Medulla oblongata (tissue), 1 donor: ENCODE measurements around the gene CWC27.
"Not testable (repeated sequence)": the region's sequence is repeated elsewhere in the genome, so short reads cannot be mapped to it uniquely, and the experiment has no call there.

Experiments
- DNase-seq: peaks from one replicate; pipeline ENCODE4 v3.0.0-alpha.2; 2015; ENCODE audit errors: extremely low spot score

The CWC27 gene

DNA sequence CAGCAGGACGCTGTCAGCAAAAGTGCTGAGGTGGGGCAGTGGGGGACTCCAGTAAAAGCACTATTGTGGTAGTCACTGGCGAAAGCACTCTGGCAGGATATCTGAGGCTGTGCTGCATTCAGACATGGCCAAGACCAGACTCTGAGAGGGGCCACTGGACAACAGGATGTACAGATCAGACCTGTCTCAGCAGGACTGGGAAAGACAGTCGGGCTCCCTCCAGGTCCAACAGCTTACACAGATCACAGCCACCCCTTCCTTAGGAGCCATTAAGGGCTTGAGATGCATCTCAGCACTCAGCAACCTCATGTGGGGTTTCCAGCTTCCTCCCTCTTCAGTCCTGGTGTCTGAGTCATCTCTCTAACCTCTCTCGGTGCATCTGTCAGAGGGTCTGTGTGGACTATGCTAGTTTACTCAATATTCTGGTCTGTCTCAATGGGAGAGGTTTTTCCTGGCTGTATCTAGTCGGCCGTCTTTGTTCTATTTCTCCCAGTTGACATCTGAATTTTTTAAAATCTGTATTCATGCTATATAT lies 154.5 kb downstream of the CWC27 start:
- DNase-seq = no peak

DNA sequence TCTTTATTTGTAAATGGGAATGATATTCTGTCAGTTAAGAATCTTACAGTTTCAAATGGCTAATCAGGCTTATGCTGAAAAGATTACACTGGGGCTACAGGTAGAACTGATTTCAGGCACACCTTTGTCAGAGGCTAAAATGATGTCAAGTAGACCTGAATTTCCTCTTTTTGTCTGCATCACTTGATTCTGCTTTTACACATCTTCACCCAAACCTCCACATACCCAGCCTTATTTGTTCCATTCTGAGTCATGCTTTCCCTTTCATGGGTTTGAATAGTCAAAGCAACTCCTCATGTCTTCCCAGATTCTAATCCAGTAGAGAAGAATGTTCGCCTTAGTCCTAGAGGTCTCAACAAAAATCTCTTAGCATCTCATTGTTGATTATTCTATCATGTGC lies 156.4 kb downstream of the CWC27 start:
- DNase-seq = no peak

DNA sequence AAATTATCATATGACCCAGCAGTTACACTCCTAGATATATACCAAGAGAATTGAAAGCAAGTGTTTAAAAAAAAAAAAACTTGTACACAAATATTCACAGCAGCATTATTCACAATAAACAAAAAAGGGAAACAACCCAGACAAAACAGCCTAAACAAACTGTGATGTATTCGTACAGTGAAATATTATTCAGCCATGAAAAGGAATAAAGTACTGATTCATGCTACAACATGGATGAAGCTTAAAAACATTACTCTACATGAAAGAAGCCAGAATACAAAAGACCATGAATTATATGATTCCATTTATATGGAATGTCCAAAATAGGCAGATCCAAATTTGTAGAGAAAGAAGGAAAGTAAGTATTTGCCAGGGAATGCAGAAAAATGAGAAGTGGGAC lies 161.1 kb downstream of the CWC27 start:
- DNase-seq = no peak

DNA sequence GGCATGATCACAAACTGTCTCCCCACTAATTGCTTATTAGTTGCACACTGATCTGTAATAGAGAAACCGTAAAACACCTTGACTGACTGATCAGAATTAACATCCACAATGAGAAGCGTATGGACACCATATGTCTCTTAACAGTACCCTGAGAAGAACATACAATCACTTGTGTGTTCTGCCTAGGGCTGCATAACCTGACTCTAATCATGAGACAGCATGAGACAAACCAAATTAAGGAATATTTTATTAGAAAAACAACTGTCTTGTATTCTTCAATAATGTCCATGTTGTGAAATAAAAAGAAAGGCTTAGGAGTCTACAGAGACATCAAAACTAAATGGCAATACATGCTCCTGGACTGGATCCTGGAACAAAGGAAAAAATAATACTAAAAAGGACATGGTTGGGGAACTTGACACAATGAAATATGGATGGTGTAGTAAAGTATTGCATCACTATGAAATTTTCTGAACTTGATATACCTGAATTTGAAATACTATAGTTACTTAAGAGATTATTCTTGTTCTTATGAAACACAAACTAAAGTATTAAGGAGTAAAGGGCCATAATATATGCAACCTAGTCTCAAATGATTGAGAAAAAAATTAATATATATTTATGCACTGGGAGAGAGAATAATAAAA lies 162.1 kb downstream of the CWC27 start:
- DNase-seq = no peak

DNA sequence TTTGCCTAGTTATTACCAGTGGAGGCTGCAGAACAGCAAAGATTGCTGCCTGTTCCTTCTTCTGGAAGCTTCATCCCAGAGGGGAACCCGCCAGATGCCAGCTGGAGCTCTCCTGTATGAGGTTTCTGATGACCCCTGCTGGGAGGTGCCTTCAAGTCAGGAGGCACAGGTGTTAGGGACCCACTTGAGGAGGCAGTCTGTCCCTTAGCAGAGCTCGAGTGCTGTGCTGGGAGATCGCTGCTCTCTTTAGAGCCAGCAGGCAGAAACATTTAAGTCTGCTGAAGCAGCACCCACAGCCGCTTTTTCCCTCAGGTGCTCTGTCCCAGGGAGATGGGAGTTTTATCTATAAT lies 170.7 kb downstream of the CWC27 start:
- DNase-seq = not testable (repeated sequence)

DNA sequence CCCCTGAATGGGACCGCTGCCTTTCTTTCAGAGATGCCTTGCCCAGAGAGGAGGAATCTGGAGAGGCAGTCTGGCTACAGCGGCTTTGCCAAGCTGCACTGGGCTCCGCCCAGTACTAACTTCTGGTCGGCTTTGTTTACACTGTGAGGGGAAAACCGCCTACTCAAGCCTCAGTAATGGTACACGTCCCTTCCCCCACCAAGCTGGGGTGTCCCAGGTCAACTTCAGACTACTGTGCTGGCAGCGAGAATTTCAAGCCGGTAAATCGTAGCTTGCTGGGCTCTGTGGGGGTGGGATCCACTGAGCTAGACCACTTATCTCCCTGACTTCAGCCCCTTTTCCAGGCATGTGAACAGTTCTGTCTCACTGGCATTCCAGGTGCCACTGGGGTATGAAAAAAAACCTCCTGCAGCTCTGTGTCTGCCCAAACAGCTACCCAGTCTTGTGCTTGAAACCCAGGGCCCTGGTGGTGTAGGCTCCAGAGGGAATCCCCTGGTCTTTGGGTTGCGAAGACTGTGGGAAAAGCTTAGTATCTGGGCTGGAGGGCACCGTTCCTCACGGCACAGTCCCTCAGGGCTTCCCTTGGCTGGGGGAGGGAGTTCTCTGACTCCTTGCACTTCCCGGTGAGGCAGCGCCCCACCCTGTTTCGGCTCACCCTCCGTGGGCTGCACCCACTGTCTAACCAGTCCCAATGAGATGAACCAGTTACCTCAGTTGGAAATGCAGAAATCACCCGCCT lies 171.2 kb downstream of the CWC27 start:
- no peak for DNase-seq

DNA sequence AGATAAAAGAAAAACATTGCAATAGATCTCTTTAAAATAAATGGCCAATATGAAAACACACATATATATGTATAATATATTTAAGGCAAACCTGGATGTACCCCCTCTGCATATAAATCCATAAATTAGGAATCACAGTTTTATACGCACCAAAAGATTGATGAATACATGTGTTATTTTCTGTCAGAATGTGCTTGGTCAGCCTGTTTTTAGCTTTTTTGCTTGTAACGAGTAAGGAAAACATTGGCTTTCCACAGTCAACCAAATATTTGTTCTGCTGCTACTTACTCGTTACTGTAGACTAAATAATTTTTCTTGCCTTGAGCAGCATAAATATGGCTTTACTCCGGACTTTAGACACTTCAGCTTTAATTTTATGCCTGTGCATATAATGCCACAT lies 173.7 kb downstream of the CWC27 start:
- no peak for DNase-seq

DNA sequence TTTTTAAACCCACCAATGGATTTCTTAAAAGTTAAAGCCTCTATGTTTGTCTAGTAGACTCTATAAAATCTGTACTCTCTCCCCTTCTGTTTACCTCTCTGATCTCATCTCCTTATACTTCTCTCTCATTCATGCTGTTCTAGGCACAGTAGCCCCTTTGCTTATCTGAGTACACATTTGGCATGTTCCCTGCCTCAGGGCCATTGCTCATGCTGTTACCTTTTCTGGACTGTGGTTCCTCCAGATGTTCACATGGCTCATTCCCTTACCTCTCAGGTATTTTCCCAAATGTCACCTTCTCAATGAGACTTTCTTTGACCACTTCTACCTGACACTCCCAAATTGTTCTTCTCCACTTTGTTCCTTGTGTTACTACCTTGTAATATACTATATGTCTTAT lies 176.1 kb downstream of the CWC27 start:
- no peak for DNase-seq

DNA sequence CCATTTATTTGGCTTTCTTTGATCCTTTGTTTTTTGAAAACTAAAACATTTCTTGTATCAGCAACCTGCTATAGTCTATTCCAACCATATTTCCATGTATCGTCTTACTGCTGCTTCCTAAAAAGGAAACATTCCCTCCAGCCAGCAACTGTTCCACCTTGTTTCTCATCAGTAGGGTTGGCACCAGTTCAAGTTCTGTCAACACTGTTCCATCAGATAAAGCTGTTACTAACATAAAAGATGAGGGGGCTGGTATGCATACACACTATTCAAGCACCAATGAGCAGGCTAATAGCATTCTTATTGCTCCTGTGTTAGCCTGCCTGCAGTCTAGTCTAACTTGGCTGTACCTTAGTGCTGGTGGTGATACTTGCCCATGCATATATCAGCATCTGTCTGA lies 178.3 kb downstream of the CWC27 start:
- DNase-seq = no peak

DNA sequence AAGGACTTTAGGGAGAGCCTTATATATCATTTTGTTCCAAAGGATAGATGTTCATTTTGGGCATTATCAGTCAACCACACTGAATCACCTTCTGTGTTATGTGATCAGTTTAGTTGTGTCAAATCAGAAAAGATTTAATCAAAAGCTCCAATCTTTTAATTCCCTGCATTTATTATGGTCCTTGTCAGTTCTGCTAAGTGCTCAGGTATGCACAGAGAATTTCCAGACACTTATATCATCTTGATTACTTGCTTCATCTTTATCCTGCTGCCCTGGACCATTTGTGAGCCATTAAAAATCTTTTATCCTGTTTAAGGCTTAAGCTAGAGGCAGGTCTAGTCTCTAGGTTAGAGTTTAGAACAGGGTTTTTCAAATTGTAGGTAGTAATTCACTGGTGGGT lies 179.1 kb downstream of the CWC27 start:
- DNase-seq = no peak

DNA sequence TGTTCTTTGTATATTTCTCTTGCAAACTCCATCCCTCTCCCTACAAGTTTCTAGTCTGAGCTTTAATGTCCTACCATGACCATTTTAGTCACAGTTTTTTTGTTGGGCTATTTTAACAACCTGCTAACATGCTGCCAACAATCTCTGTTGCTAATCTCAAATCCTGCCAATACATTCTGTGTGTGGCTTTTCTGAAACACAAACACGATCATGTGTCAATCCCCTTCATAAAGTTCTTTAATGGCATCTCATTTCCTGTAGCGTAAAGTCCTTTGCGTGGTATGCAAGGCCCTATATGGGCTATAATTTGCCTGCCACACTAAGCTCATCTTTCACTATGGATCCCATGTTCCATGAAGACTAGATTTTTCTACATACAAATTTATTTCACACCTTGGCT lies 180.6 kb downstream of the CWC27 start:
- DNase-seq = no peak

DNA sequence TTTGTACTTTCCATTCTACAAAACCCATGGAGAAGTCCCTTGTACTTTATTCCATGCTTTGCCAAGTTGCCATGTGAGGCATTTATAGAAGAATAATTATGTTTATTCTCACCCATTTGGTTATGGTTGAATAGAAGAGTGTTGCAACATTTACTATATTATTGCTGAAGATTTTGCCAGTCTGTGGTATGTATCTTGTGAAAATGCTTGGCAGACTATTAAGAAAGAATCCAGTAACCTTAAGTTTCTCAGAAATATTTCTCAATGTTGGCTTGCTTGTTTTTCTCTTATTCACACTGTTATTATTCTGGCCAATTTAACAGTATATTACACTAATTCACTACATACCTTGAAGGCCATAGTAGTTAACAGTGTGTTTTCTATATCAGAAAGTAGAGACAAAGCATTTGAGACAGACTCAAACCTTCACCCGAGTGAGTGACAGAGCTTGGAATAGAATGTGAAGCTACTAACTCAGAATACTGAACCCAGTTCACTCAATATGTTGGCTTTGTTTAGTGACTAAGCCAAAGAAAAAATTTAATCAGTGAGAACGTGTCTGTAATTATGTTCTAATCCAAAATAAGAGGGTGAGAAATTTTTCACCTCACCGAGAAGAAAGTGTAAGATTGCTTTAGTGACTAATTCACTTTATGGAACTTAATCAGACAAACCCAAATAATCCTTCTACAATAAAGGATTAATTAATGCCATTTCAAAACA lies 184.4 kb downstream of the CWC27 start:
- DNase-seq = no peak

DNA sequence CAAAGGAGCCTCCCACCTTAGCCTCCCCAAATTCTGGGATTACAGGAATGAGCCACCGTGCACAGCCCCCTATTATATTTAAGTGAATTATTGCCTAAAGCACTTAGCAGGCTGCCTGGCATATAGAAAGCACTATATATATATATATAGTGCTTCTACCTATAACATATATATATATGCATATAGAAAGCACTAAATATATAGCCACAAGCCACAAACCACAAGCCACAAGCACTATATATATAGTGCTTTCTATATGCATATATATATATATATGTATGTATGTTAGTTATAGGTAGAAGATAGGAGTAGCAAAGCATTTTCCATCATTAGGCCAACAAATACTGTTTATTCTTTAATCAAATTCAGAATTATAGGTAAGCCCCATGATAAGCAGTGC lies 185.8 kb downstream of the CWC27 start:
- no peak for DNase-seq

DNA sequence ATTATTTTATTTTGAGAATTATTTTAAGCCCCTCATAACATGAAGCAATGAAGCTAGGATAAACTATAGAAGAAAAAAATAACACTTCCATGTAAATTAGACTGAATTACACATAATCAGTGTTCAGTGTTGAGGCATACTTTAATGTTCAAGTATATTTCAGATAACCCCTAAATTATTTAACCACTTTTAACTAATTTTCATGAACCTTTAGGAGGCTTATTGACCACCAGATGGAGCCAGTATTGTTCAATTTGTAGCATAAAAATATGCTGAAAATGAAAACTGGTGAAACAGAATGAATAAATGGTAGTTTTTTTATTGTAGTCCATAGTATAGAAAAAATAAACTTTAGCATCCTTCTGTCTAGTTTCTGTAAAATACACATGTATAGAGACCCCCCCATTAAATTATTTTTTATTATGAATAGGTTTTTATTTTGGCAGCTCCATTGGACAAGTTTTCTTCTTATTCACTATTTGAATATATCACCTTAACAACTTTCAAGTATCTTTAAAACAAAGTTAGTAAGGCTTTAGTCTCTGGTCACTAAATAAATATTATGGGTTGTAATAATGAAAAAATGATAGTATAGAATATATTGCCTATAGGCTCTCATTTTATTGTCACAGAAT lies 190.1 kb downstream of the CWC27 start:
- DNase-seq = peak; percentile 40

DNA sequence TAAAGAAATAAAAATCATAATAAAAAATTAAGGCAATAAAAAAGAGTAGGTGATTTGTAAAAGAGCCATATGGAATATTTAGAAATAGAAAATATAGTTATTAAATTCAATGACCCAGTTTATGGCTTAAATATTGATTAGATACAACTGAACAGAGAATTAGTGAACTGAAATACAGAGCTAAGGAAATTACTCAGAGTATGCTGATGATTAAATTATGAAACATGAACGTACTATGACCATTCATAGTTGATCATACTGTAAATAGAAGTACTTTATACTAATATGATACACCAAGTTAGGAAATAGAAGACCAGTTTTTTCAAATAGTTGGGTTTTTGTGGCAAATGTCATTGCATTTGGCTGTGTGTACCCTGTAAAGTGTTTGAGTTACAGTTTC lies 194.5 kb downstream of the CWC27 start:
- DNase-seq = no peak

DNA sequence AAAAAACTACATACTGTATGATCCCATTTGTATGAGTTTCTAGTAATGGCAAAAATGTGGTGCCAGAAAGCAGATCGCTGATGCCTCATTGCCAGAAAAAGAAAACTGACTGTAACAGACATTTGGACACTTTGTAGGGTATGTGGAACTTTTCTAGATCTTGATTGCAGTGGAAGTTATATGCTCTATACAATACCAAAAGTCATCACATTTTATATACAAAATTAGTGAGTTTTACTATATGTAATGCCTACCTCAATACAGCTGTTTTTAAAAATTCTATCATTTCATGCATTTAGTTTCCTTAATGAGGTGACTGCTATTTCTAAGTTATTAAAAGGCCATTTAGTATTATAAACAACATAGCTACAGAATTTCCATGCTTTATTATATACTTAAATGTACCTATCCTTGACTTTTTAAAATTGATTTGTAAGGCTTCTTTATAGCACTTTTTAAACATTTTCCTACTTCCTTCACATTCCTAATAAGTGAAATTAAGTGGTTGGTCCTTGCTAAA lies 199.9 kb downstream of the CWC27 start:
- no peak for DNase-seq

DNA sequence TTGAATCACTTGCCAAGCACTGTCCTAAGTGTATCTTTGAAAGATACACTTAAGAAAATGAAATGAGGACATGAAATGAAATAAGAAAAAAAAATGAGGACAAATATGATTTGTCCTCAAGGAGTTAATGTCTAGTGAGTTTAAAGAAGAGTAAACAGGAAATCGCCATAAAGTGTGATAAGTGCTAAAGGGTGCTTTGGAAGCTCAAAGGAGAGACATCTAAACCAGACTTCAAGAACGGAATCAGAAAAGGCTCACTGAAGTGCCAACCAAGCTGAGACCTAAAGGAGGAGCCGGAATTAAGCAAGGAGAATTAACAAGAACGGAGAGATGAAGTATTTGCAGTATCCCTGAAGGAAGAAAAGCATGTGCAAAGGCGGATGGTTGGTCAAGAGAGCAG lies 200.8 kb downstream of the CWC27 start:
- DNase-seq = no peak

DNA sequence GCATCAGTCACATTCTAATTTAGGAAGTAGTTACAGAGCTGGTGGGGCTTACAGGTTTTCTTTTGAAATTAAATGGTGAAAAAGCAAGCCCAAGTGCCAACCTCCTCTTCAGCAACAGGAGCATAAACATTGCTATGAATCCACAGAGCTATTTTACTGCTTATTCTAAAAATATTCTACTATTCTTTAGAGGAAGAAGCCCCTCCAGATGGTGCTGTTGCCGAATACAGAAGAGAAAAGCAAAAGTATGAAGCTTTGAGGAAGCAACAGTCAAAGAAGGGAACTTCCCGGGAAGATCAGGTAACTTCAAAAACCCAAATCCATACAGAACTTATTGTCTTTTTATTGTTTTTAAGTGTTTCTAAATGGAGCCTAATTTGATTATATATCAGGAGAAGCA lies 202.8 kb downstream of the CWC27 start:
- no peak for DNase-seq

DNA sequence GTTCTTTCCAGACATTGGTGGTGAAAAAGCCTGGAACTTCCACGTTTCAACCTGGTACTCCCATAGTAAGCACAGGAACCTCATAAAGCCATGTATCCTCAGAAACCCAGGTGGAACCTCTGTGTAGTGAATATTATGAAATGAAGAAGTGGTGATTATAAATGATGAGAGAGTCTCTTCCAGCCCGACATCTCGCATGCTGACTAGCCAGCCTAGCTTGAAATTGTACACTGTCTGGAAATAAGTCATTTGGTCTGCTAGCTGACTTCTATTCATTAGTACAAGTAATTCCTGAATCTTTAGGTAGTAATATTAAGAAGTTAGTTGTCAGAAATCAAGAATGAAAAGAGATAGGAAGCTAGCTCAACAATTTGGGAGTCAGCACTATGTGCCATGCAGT lies 203.3 kb downstream of the CWC27 start:
- no peak for DNase-seq

DNA sequence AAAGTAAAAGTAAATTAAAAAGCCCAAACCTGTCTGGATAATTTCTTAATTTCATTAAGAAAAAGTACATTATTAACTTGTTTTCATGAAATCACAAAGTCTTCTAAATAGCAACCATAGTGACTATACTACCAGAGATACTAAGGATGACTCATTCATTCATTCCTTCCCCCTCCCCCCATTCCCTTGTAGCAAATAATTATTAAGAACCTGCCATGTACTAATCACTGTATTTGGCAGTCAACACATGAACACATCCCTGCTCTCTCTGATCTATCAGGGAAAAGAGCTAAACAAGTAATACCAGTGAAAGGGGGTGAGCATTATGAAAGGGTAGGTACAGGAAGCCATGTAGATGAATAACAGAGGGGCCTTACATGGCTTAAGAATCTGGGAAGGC lies 203.9 kb downstream of the CWC27 start:
- no peak for DNase-seq

DNA sequence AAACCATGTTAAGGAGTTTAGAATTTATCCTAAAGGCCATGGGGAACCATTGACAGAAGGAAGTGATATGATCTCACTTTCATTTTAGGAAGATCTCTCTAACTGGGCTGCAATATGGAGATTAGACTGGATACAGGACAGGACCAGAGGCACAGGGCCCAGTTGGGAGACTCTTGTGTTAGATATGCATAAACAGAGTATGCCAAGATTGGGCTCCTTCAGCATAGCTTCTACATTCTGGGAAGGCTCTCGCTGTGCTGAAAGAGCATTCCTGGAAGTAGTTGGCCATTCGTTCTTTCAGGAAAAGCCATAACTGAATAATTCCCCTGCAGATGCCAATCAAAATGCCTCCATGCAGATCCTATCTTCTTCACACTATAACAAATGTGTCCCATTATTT lies 204.5 kb downstream of the CWC27 start:
- no peak for DNase-seq

DNA sequence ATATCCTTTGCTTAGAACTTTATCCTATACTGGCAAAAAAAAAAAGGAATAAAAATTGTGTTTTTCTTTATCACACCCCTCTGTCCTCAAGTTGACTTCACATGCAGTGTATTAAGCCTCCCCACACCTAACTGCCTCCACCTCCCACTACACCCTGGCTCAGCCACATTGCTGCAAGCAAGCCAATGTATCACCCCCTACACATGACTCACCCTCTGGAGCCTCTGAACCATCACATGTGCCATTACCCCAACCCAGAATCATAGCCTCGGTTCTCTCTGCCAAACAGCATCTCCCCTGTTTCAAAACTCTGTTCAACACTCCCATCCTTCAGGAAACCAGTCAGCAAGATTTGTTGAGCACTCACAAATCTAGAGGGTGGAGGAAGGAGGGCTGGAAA lies 209.0 kb downstream of the CWC27 start:
- DNase-seq = no peak
